Duodenal mucosa (tissue), 2 donors: ENCODE data around the gene ITPR2.

Source experiments
- H3K27ac ChIP-seq: one replicate; pipeline ENCODE4 v1.7.0; 2013; ENCODE audit warnings: low read depth, low read length
- H3K27me3 ChIP-seq, 2 donors: one replicate each; pipeline ENCODE4 v1.7.0; 2013; ENCODE audit warnings: low read length in 2 of 2, control low read depth in 1 of 2; ENCODE audit not compliant: insufficient read depth in 2 of 2, control insufficient read depth in 1 of 2
- H3K36me3 ChIP-seq, 2 donors: one replicate each; pipeline ENCODE4 v1.7.0; 2013; ENCODE audit warnings: low read length in 2 of 2, control low read depth in 1 of 2; ENCODE audit not compliant: insufficient read depth in 2 of 2, control insufficient read depth in 1 of 2
- H3K4me1 ChIP-seq, 2 donors: one replicate each; pipeline ENCODE4 v1.7.0; 2013; ENCODE audit warnings: low read length in 2 of 2, control low read depth in 1 of 2; ENCODE audit not compliant: insufficient read depth in 2 of 2, control insufficient read depth in 1 of 2
- H3K4me3 ChIP-seq, 2 donors: one replicate each; pipeline ENCODE4 v1.7.0; 2013; ENCODE audit warnings: low read length in 2 of 2, low read depth in 1 of 2
- H3K9ac ChIP-seq, 2 donors: one replicate each; pipeline ENCODE4 v1.7.0; 2013; ENCODE audit warnings: low read length in 2 of 2, low read depth in 1 of 2
- H3K9me3 ChIP-seq, 2 donors: one replicate each; pipeline ENCODE4 v1.7.0; 2013; ENCODE audit warnings: low read length in 2 of 2, control low read depth in 1 of 2; ENCODE audit not compliant: control insufficient read depth in 1 of 2

The ITPR2 gene

DNA sequence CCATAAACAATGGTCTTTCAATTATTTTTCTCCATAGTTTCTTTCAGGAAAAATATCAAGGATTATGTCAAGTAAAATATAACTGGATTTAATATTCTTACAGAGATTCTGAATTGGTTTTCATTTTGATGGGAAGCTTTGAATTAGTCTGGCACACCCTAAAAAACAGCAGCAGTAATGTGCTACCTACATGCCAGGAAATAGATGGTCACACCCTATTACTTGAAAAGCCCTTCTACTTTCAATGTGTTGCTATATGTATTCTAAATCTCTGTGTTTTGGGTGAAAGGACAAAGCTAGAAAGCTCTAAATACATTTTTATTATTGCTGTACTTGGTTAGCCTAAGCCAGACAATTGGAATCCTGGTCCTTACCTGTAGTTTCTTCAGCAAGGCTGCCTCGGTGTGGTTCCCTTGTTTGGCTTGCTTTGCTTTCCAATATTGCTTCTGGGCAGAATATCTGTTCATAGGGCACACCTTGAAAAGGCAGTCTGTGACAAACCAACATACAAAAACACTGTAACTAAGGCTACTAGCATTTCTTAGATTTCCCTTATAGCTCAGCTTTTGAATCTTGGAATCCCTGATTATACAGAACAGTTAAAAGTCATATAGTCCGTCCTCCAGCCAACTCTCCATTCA lies 107.6 kb downstream of the ITPR2 start:
- H3K27ac ChIP-seq, result no peak overlapping the region
- no peak overlapping the region for H3K4me3 ChIP-seq
- peaks cover 0 to 3% of the 10 kb centered on the region in 2 donors for H3K36me3 ChIP-seq
- H3K27me3 ChIP-seq, result no peaks in the 10 kb centered on the region
- no peaks in the 10 kb centered on the region for H3K9me3 ChIP-seq
- H3K9ac ChIP-seq, result no peak overlapping the region
- H3K4me1 ChIP-seq, result peaks cover 13 to 35% of the 10 kb centered on the region in 2 donors

- Histone ChIP-seq H3K27ac (no peak overlapping the region), H3K36me3 (peaks cover 0 to 3% of the 10 kb centered on the region in 2 donors), H3K9me3 (no peaks in the 10 kb centered on the region), H3K4me1 (peaks cover 13 to 35% of the 10 kb centered on the region in 2 donors), H3K4me3 (no peak overlapping the region), H3K27me3 (no peaks in the 10 kb centered on the region), H3K9ac (no peak overlapping the region)
Observed at GRCh38 chr12:26724309-26724702, 108.7 kb downstream of the ITPR2 start.

DNA sequence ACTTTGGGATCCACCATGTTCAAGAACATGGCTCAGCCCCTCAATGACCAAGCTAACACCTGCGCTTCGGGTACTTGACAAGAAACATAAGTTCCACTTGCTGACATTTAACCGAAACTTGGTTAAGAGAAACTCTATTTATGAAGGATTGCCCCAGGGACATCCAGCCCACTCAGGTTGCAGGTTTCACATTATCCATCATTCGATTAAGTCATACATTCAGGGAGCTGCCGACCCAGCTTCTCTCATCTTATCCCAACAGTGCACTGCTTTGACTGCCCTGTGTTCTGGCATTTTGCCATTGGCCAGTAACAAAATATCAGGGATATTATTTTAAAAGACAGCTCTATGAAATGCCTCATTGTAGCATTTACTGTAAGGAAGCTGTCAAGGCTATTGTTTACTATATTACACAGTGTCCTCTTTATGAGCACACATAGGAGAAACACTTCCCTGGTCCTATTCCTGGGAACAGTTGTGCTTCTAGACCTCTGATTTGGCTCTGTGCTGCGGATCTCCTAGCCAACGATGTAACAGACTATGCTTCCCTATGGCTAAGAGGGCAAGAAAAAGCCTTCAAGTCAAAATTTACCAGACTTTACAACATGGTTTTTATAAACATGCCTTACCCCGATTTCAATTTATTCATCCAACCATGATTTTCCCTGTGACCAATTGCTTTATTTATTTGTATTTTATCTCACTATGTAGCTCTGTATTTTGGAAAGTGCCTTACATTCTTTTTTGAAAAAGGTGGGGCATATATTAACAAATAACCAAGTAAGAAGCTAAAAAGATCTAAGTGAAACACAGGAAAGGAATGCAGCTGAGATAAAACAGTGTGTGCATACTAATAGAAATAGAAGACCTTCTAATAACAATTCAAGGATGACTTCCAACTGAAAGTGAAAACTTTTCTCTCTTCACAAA lies 109.3 kb downstream of the ITPR2 start:
- Histone ChIP-seq H3K9me3 (no peaks in the 10 kb centered on the region), H3K4me1 (peaks cover 12 to 33% of the 10 kb centered on the region in 2 donors), H3K27ac (no peak overlapping the region), H3K4me3 (no peak overlapping the region), H3K36me3 (peaks cover 0 to 3% of the 10 kb centered on the region in 2 donors), H3K27me3 (no peaks in the 10 kb centered on the region), H3K9ac (no peak overlapping the region)

DNA sequence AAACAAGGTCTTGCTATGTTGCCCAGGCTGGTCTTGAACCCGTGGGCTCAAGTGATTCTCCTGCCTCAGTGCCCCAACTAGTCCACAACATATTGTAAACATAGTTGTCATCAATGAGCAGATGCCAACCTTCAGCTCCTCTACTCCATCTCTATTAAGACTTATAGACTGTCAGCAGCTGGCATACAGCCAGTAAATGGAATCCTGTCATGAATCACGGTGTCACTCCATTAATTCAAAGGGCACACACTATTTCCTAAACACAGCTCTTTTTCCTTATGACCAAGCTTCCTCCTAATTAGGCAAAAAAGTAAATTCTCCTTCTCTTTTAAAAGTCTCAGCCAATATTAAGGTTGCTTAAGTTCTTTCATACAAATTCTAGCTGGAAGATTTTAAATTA lies 111.2 kb downstream of the ITPR2 start:
- Histone ChIP-seq H3K9ac (no peak overlapping the region), H3K27ac (no peak overlapping the region), H3K4me3 (no peak overlapping the region), H3K9me3 (no peaks in the 10 kb centered on the region), H3K36me3 (peaks cover 0 to 3% of the 10 kb centered on the region in 2 donors), H3K27me3 (no peaks in the 10 kb centered on the region), H3K4me1 (peaks cover 0 to 15% of the 10 kb centered on the region in 2 donors)

GRCh38 chr12:26719852-26720251 lies 113.1 kb downstream of the ITPR2 start:
- Histone ChIP-seq H3K36me3 (peaks cover 0 to 4% of the 10 kb centered on the region in 2 donors), H3K27me3 (no peaks in the 10 kb centered on the region), H3K4me1 (peaks cover 0 to 3% of the 10 kb centered on the region in 2 donors)

GRCh38 chr12:26717757-26718156 lies 115.2 kb downstream of the ITPR2 start:
- Histone ChIP-seq H3K9ac (no peak overlapping the region), H3K36me3 (peaks cover 0 to 16% of the 10 kb centered on the region in 2 donors), H3K4me3 (no peak overlapping the region), H3K27me3 (no peaks in the 10 kb centered on the region), H3K27ac (no peak overlapping the region), H3K9me3 (no peaks in the 10 kb centered on the region), H3K4me1 (peaks cover 0 to 3% of the 10 kb centered on the region in 2 donors)

More at GRCh38 chr12:26719852-26720251, 113.1 kb downstream of the ITPR2 start:
- Histone ChIP-seq H3K4me3 (no peak overlapping the region), H3K9me3 (no peaks in the 10 kb centered on the region), H3K27ac (no peak overlapping the region), H3K9ac (no peak overlapping the region)

DNA sequence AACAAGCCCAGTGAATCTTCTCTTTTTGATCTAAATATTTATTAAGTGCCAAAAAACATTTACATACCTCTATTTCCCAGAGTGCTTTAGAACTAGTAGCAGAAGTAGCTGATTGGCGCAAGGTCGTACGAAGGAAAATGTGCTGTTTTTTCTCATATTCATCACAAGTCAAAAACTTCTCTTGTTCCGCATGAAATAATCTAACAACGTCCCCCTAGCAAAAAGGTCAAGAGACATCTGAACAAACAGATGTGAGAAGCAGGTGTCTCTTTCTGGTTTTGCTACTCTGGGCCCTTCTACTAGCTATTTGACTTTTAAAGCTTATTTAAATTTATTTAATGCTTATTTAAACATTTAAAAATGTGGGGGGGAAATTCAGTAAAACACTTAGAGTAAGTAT lies 117.8 kb downstream of the ITPR2 start:
- no peaks in the 10 kb centered on the region for H3K27me3 ChIP-seq
- H3K27ac ChIP-seq, result no peak overlapping the region
- peaks cover 5 to 17% of the 10 kb centered on the region in 2 donors for H3K36me3 ChIP-seq
- H3K9me3 ChIP-seq, result no peaks in the 10 kb centered on the region
- H3K9ac ChIP-seq, result no peak overlapping the region
- H3K4me3 ChIP-seq, result no peak overlapping the region
- H3K4me1 ChIP-seq, result no peaks in the 10 kb centered on the region

GRCh38 chr12:26713885-26714383 lies 119.1 kb downstream of the ITPR2 start:
- Histone ChIP-seq H3K4me3 (no peak overlapping the region), H3K4me1 (peaks cover 0 to 4% of the 10 kb centered on the region in 2 donors), H3K27me3 (no peaks in the 10 kb centered on the region), H3K9ac (no peak overlapping the region), H3K9me3 (no peaks in the 10 kb centered on the region), H3K36me3 (peaks cover 5 to 17% of the 10 kb centered on the region in 2 donors), H3K27ac (no peak overlapping the region)

DNA sequence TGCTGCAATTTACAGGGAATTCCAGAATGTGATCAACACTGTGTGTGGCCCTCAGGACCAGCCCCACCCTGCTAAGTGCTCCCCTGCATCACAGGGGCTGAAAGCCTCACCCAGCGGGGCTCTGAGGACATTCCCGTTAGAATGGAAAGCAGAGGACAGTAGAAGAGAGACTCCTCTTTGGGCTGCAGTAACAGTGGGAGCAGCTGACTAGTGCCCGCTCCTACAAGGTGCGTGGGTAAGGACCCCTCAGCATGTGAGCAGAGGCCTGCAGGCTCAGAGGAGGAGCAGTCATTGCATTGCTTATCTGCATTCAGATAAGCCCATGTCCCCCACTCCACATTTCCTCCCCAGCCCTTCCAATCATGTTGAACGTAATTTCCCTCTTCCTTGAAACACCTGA lies 120.1 kb downstream of the ITPR2 start:
- no peaks in the 10 kb centered on the region for H3K9me3 ChIP-seq
- peaks cover 0 to 6% of the 10 kb centered on the region in 2 donors for H3K4me1 ChIP-seq
- no peaks in the 10 kb centered on the region for H3K27me3 ChIP-seq
- H3K36me3 ChIP-seq, result peaks cover 5 to 17% of the 10 kb centered on the region in 2 donors
- H3K9ac ChIP-seq, result no peak overlapping the region
- no peak overlapping the region for H3K4me3 ChIP-seq
- no peak overlapping the region for H3K27ac ChIP-seq

DNA sequence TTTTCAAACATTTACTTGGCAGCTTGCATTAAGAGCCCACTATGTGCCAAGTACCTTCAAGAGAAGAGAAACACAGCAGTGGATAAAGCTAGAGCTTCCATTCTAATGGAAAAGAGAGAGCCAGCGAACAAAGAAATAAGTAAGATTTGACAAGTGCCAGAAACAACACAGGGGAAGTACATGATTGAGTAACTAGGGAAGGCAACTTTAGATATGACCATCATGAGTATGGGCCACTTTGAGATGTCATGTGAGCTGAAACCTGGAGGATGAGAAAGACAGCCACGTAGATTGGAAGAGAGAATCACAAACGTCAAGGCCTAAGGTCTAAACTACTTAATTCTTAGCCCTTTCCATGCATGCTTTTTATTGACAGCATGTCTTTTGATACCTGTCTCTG lies 121.4 kb downstream of the ITPR2 start:
- Histone ChIP-seq H3K36me3 (peaks cover 5 to 17% of the 10 kb centered on the region in 2 donors), H3K4me1 (peaks cover 0 to 6% of the 10 kb centered on the region in 2 donors), H3K9ac (no peak overlapping the region), H3K27me3 (no peaks in the 10 kb centered on the region), H3K4me3 (no peak overlapping the region), H3K27ac (no peak overlapping the region), H3K9me3 (no peaks in the 10 kb centered on the region)
